K562 (cell line): ENCODE data around the gene COASY. TPM values are rescaled to one million over a fixed set of nuclear protein-coding genes. Genes with fewer than 3 reads are reported as not detected.

Source experiments
- BCL6 ChIP-seq: fragments of 250-450 bp; sonication (Bioruptor Pico); IDR thresholded peaks from 2 replicates; pipeline ENCODE4 v1.4.0; 2020
- BCOR ChIP-seq: fragments of 450-650 bp; IDR thresholded peaks from 2 replicates; pipeline ENCODE4 v1.6.1; 2016
- ESRRA ChIP-seq: fragments of 450-650 bp; IDR thresholded peaks from 2 replicates; pipeline ENCODE4 v1.6.1; 2014; ENCODE audit warnings: low read depth, mild to moderate bottlenecking, moderate library complexity, borderline replicate concordance
- HMGXB4 ChIP-seq: sonication (generic); formaldehyde crosslinking; IDR thresholded peaks from 2 replicates; pipeline ENCODE4 v1.8.1; 2023; ENCODE audit warnings: mild to moderate bottlenecking, missing genetic modification reagents
- KLF13 ChIP-seq: fragments of 450-650 bp; IDR thresholded peaks from 2 replicates; pipeline ENCODE4 v1.6.1; 2016; ENCODE audit warnings: missing genetic modification characterization, low read depth, mild to moderate bottlenecking, missing compliant biosample characterization, moderate library complexity, borderline replicate concordance
- MXI1 ChIP-seq: IDR thresholded peaks from 2 replicates; pipeline ENCODE4 v1.6.1; 2011; ENCODE audit warnings: low read depth, mild to moderate bottlenecking, improper control_type of control experiment, low read length
- NFATC3 ChIP-seq: fragments of 450-650 bp; IDR thresholded peaks from 2 replicates; pipeline ENCODE4 v1.6.1; 2017; ENCODE audit warnings: mild to moderate bottlenecking
- POLR2G ChIP-seq: fragments of 200-400 bp; formaldehyde crosslinking; IDR thresholded peaks from 2 replicates; pipeline ENCODE4 v1.6.1; 2017; ENCODE audit warnings: low read depth, mild to moderate bottlenecking, antibody characterized with exemption, low read length, moderate library complexity
- PRDM10 ChIP-seq: fragments of 450-650 bp; IDR thresholded peaks from 2 replicates; pipeline ENCODE4 v1.6.1; 2018; ENCODE audit not compliant: partially characterized antibody
- SIN3A ChIP-seq, 2 experiments: fragments of 150-350 bp in 1 of 2; IDR thresholded peaks; 2 replicates each; pipeline ENCODE4 v1.6.1; 2011 to 2016; ENCODE audit warnings: borderline replicate concordance in 2 of 2, low read depth in 2 of 2, low read length in 2 of 2, mild to moderate bottlenecking in 2 of 2, moderate library complexity in 2 of 2; ENCODE audit not compliant: control insufficient read depth in 1 of 2
- TFAM ChIP-seq: fragments of 250-450 bp; sonication (Bioruptor Pico); conservative IDR thresholded peaks from 2 replicates; pipeline ENCODE4 v1.5.0; 2021; ENCODE audit warnings: mild to moderate bottlenecking, moderate library complexity
- TFE3 ChIP-seq: fragments of 450-650 bp; formaldehyde crosslinking; IDR thresholded peaks from 2 replicates; pipeline ENCODE4 v1.4.0; 2020; ENCODE audit warnings: mild to moderate bottlenecking, mixed read lengths
- ZBTB34 ChIP-seq: fragments of 250-450 bp; sonication (Bioruptor Pico); IDR thresholded peaks from 2 replicates; pipeline ENCODE4 v1.8.0; 2021; ENCODE audit warnings: mild to moderate bottlenecking, moderate library complexity
- ZBTB7A ChIP-seq: IDR thresholded peaks from 2 replicates; pipeline ENCODE4 v1.6.1; 2011; ENCODE audit warnings: low read depth, mild to moderate bottlenecking, low read length, moderate library complexity, borderline replicate concordance; ENCODE audit not compliant: control insufficient read depth
- ZBTB8A ChIP-seq: fragments of 450-650 bp; IDR thresholded peaks from 2 replicates; pipeline ENCODE4 v1.6.1; 2018; ENCODE audit warnings: mild to moderate bottlenecking, moderate library complexity; ENCODE audit not compliant: partially characterized antibody
- ZNF121 ChIP-seq: sonication (generic); formaldehyde crosslinking; conservative IDR thresholded peaks from 2 replicates; pipeline ENCODE4 v1.8.0; 2022; ENCODE audit warnings: missing genetic modification reagents
- polyA plus RNA-seq, 8 experiments: library from polyadenylated mRNA; depleted of rRNA in 4 of 8; stranded (reverse) in 5 of 8; unstranded in 3 of 8; fragments of >200 nt; fragmentation: Nextera tagmentation in 2 of 8; fragmentation: Illumina TruSeq in 1 of 8; extraction: Ambion mirVana in 2 of 8; extraction: Trizol in 1 of 8; gene quantifications; 2 replicates each; pipeline versions ENCODE4 v1.2.1 to v1.2.3, GENCODE V29; 2011 to 2014; ENCODE audit warnings: inconsistent platforms in 1 of 8, missing spikeins in 1 of 8
- total RNA-seq, 7 experiments: library from RNA; depleted of rRNA in 6 of 7; stranded (reverse); fragments of >200 nt in 6 of 7; fragmentation: Illumina TruSeq in 2 of 7; extraction: Trizol in 2 of 7; gene quantifications; 2 replicates each; pipeline versions ENCODE4 v1.2.1 to v1.2.3, GENCODE V29; 2011 to 2021; ENCODE audit warnings: low replicate concordance in 1 of 7
- TF ChIP-seq, protein P1 (sequence below), 2 experiments: fragments of 450-650 bp; conservative IDR thresholded peaks; 2 replicates each; pipeline ENCODE4 v1.6.1; 2017; ENCODE audit warnings: mild to moderate bottlenecking in 2 of 2, moderate library complexity in 2 of 2

COASY gene
- total and polyA plus RNA-seq, 9 of the 15 experiments (the other 6 are each of a cell fraction or from before 2014, with no cell fraction given) = 25.4 to 175 (median 62.3) TPM

GRCh38 chr17:42536048-42536371 is 25.9 kb upstream of the COASY start, which contains the start of gene NAGLU (continued):
- TF ChIP-seq BCOR (no peak), ESRRA (no peak; the same call in 1 of the 2 replicates), TFE3 (CRISPR knock-in tag) (peak; percentile 91), NFATC3 (no peak), POLR2G (peak; percentile 89), BCL6 (CRISPR knock-in tag) (no peak), SIN3A (IDR thresholded peaks at IDR 0.05; ENCODE audit: borderline replicate concordance in 2 of 2, control insufficient read depth in 1 of 2, low read depth in 2 of 2, low read length in 2 of 2) (0 out of 4 replicates have a peak, but pooled peaks of 1 of the 2 experiments have one; percentile 14), PRDM10 (peak; percentile 84), ZBTB8A (no peak), MXI1 (peak; percentile 53; the same call in 1 of the 2 replicates), HMGXB4 (CRISPR knock-in tag) (no peak), ZBTB7A (peak; percentile 93), ZBTB34 (CRISPR knock-in tag) (no peak), TFAM (CRISPR knock-in tag) (no peak), KLF13 (tag) (0 out of 2 replicates have a peak, but pooled peaks have one; percentile 46), ZNF121 (CRISPR knock-in tag) (no peak)
- TF ChIP-seq, protein P1, sequence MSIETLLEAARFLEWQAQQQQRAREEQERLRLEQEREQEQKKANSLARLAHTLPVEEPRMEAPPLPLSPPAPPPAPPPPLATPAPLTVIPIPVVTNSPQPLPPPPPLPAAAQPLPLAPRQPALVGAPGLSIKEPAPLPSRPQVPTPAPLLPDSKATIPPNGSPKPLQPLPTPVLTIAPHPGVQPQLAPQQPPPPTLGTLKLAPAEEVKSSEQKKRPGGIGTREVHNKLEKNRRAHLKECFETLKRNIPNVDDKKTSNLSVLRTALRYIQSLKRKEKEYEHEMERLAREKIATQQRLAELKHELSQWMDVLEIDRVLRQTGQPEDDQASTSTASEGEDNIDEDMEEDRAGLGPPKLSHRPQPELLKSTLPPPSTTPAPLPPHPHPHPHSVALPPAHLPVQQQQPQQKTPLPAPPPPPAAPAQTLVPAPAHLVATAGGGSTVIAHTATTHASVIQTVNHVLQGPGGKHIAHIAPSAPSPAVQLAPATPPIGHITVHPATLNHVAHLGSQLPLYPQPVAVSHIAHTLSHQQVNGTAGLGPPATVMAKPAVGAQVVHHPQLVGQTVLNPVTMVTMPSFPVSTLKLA (conservative IDR thresholded peaks at IDR 0.05) = peak; percentile 96
